ENCODE results near the gene ANKRD37.

DNA sequence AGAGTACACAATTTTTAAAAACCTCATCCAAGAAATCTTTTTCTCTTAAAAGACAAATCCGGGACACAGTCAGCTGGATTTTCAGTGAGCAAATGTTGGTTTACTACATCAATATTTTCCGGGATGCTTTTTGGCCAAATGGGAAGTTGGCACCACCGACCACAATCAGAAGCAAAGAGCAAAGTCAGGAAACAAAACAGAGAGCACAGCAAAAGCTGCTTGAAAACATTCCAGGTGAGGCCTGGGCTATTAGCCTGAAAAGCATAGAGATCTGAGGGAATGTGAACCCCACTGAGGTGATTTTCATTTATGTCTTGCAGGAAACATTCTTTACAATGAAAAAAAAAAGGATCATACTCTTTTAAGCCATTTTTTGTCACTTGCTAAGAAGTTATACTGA, 34.8 kb upstream of the ANKRD37 start:
- TF ChIP-seq, protein P1, sequence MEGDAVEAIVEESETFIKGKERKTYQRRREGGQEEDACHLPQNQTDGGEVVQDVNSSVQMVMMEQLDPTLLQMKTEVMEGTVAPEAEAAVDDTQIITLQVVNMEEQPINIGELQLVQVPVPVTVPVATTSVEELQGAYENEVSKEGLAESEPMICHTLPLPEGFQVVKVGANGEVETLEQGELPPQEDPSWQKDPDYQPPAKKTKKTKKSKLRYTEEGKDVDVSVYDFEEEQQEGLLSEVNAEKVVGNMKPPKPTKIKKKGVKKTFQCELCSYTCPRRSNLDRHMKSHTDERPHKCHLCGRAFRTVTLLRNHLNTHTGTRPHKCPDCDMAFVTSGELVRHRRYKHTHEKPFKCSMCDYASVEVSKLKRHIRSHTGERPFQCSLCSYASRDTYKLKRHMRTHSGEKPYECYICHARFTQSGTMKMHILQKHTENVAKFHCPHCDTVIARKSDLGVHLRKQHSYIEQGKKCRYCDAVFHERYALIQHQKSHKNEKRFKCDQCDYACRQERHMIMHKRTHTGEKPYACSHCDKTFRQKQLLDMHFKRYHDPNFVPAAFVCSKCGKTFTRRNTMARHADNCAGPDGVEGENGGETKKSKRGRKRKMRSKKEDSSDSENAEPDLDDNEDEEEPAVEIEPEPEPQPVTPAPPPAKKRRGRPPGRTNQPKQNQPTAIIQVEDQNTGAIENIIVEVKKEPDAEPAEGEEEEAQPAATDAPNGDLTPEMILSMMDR (IDR thresholded peaks at IDR 0.05): no peak
- TF ChIP-seq POLR2A (IDR thresholded peaks at IDR 0.05): no peak
